GM23248 (cell line): ENCODE data around the gene SPON2. TPM values are rescaled to one million over a fixed set of nuclear protein-coding genes. Genes with fewer than 3 reads are reported as not detected.
A peak's percentile ranks its signal among the peaks of the same experiment; 100 is the strongest.

Experiments
- DNase-seq: peaks from one replicate; pipeline ENCODE4 v3.0.0-alpha.2; 2015
- H2AFZ ChIP-seq: fragments of 200-600 bp; sonication (generic); 2 replicates; pipeline ENCODE4 v1.6.1; 2016; ENCODE audit warnings: antibody characterized with exemption
- H3F3A ChIP-seq: fragments of 200-600 bp; sonication (generic); 2 replicates; pipeline ENCODE4 v1.6.1; 2016; ENCODE audit warnings: mild to moderate bottlenecking, antibody characterized with exemption, mixed run types; ENCODE audit not compliant: insufficient read depth
- H3K27ac ChIP-seq: fragments of 200-600 bp; sonication (generic); 2 replicates; pipeline ENCODE4 v1.5.1; 2016; ENCODE audit warnings: mild to moderate bottlenecking
- H3K27me3 ChIP-seq: fragments of 200-600 bp; sonication (generic); replicated peaks from 2 replicates; pipeline ENCODE4 v1.6.1; 2016; ENCODE audit warnings: mild to moderate bottlenecking; ENCODE audit not compliant: insufficient read depth
- H3K36me3 ChIP-seq: fragments of 200-600 bp; sonication (generic); 2 replicates; pipeline ENCODE4 v1.6.1; 2016; ENCODE audit warnings: low read depth, mild to moderate bottlenecking
- H3K4me1 ChIP-seq: fragments of 200-600 bp; sonication (generic); 2 replicates; pipeline ENCODE4 v1.6.1; 2016; ENCODE audit warnings: mild to moderate bottlenecking; ENCODE audit not compliant: insufficient read depth
- H3K4me2 ChIP-seq: fragments of 200-600 bp; sonication (generic); one replicate; pipeline ENCODE4 v1.6.1; 2016; ENCODE audit warnings: mild to moderate bottlenecking; ENCODE audit not compliant: unreplicated experiment
- H3K4me3 ChIP-seq: fragments of 200-600 bp; sonication (generic); 2 replicates; pipeline ENCODE4 v1.5.1; 2016; ENCODE audit warnings: mild to moderate bottlenecking
- H3K79me2 ChIP-seq: fragments of 200-600 bp; sonication (generic); 2 replicates; pipeline ENCODE4 v1.6.1; 2016; ENCODE audit warnings: mild to moderate bottlenecking; ENCODE audit not compliant: insufficient read depth
- H3K9ac ChIP-seq: fragments of 200-600 bp; sonication (generic); 2 replicates; pipeline ENCODE4 v1.6.1; 2016; ENCODE audit warnings: mild to moderate bottlenecking
- H3K9me2 ChIP-seq: fragments of 200-600 bp; sonication (generic); 2 replicates; pipeline ENCODE4 v1.6.1; 2016; ENCODE audit warnings: mixed run types, mild to moderate bottlenecking, moderate library complexity; ENCODE audit not compliant: insufficient read depth
- H3K9me3 ChIP-seq: fragments of 200-600 bp; sonication (generic); one replicate; pipeline ENCODE4 v1.6.1; 2017; ENCODE audit warnings: low read depth
- H4K20me1 ChIP-seq: fragments of 200-600 bp; sonication (generic); 2 replicates; pipeline ENCODE4 v1.6.0; 2016; ENCODE audit not compliant: insufficient read depth
- EZH2 ChIP-seq: fragments of 200-600 bp; sonication (generic); IDR thresholded peaks from 2 replicates; pipeline ENCODE4 v1.6.1; 2018; ENCODE audit warnings: antibody characterized with exemption, mild to moderate bottlenecking; ENCODE audit not compliant: insufficient read depth, poor library complexity, severe bottlenecking
- EZH2phosphoT487 ChIP-seq: fragments of 200-600 bp; sonication (generic); IDR thresholded peaks from 2 replicates; pipeline ENCODE4 v1.6.1; 2018; ENCODE audit warnings: antibody characterized with exemption, moderate library complexity, mild to moderate bottlenecking, low read depth; ENCODE audit not compliant: insufficient read depth
- WGBS, 2 experiments: methylation state at CpG; one replicate each; pipeline ENCODE4 v1.1.6; 2015 to 2017; ENCODE audit warnings: low lambda C conversion rate in 2 of 2, low coverage in 1 of 2; ENCODE audit errors: missing lambda C conversion rate in 2 of 2; 5-methylcytosine and 5-hydroxymethylcytosine counted together
- in situ Hi-C: fragments of 300-500 bp; cut with MboI; formaldehyde crosslinking; loops from 2 replicates; pipeline ENCODE4 v1.15.0; 2020
- polyA plus RNA-seq: library from polyadenylated mRNA; unstranded; fragments of >200 nt; fragmentation: Nextera tagmentation; extraction: Ambion mirVana; gene quantifications from 2 replicates; pipeline ENCODE4 v1.2.1, GENCODE V29; 2016
- total RNA-seq: library from RNA; depleted of rRNA; stranded (reverse); fragments of >200 nt; shearing (Covaris generic); gene quantifications from 2 replicates; pipeline ENCODE4 v1.2.3, GENCODE V29; 2014

The SPON2 gene
- total and polyA plus RNA-seq, 2 experiments from 2014 or later, result 5.7 to 6.2 TPM

DNA sequence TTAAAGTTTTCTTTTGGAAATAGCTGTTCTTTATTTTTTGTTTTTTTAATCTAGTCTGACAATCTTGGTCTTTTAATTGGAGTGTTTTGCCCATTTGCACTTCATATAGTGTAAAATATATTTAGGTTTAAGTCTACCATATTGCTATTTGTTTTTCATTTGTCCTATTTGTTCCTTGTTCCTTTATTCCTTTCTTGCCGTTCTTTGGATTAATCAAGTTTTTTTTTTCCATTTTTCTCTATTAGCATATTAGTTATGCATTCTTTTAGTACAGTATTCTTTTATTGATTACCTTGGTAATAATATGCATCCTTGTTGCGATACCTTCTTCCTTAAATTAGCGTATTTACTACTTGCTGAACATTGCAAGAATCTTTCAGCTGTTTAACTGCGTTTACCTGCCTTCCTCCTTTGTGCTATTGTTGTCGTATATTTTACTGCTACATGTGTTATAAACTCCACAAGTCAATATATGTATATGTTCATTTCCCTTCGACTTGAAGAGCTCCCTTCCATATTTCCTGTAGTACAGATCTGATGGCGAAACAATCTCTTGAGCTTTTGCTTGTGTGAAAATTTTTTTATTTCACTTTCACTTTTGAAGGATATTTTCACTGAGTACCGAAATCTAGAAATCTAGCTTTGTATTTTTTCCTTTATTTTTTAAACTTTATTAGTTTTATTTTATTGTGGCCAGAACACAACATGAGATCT lies 35.2 kb downstream of the SPON2 start:
- no peak overlapping the region for H3K4me2 ChIP-seq
- no peaks in the 10 kb centered on the region for H4K20me1 ChIP-seq
- H3K36me3 ChIP-seq, result no peaks in the 10 kb centered on the region
- no peaks in the 10 kb centered on the region for H3F3A ChIP-seq
- in situ Hi-C loops, result no loop called here
- no peaks in the 10 kb centered on the region for H3K9me3 ChIP-seq
- WGBS, 2 experiments, result 89 to 91% methylated on average over 8 of the region's 8 CpGs
- H3K4me1 ChIP-seq, result no peaks in the 10 kb centered on the region
- no peak overlapping the region for H2AFZ ChIP-seq
- no peaks in the 10 kb centered on the region for H3K79me2 ChIP-seq
- H3K9ac ChIP-seq, result no peak overlapping the region
- no peaks in the 10 kb centered on the region for H3K9me2 ChIP-seq
- H3K4me3 ChIP-seq, result no peak overlapping the region
- TF ChIP-seq EZH2, result no peak
- no peak for TF ChIP-seq EZH2phosphoT487
- H3K27ac ChIP-seq, result no peak overlapping the region
- peaks cover 18% of the 10 kb centered on the region for H3K27me3 ChIP-seq
- DNase-seq, result no peak

DNA sequence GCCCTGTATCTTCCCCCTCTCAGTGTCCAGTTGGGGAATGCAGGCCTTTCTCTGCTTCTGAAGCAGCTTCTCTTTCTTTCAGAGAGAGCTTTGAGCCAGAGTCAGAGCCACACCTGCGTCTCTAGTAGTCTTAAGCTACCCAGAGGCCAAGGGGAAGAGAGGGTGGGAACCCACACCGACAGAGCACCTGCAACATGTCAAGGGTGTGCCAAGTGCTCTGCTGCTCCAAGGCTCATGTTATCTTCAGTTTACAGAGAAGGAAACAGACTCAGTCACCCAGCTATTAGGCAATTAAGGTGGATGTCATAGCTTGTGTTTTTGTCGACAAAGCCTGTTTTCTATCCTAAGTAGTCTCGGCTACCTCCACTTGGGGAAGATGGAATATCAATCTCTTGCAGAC lies 36.3 kb downstream of the SPON2 start:
- Histone ChIP-seq H3K27me3 (peaks cover 10% of the 10 kb centered on the region; the same call in 1 of the 2 replicates), H3F3A (no peaks in the 10 kb centered on the region), H3K9me3 (no peaks in the 10 kb centered on the region), H3K4me2 (no peak overlapping the region), H3K9ac (no peak overlapping the region), H2AFZ (no peak overlapping the region), H4K20me1 (no peaks in the 10 kb centered on the region), H3K36me3 (no peaks in the 10 kb centered on the region), H3K4me3 (no peak overlapping the region), H3K4me1 (no peaks in the 10 kb centered on the region), H3K27ac (no peak overlapping the region), H3K9me2 (no peaks in the 10 kb centered on the region), H3K79me2 (no peaks in the 10 kb centered on the region)
- WGBS, 2 experiments, result 85 to 86% methylated on average over 4 of the region's 4 CpGs
- no peak for TF ChIP-seq EZH2
- no peak for TF ChIP-seq EZH2phosphoT487
- DNase-seq, result no peak
- in situ Hi-C loops, result no loop called here

DNA sequence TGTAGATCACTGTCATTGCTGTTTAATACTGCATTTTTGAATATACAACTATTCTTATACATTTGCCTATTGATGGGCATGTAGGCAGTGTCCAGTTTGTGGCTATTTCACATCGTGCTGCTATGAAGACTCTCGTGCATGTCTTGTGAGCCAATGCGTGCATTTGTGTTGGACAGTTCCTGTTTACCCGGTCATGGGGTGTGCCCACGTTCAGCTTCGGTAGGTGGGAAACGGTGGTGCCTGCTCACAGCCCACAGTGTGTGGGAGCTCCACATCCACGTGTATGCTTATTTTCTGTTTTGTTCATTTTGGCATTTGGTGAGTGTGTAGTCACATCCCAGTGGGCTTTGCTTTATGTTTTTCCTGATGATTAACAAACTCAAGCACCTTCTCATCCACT lies 39.4 kb downstream of the SPON2 start:
- in situ Hi-C loops, result no loop called here

DNA sequence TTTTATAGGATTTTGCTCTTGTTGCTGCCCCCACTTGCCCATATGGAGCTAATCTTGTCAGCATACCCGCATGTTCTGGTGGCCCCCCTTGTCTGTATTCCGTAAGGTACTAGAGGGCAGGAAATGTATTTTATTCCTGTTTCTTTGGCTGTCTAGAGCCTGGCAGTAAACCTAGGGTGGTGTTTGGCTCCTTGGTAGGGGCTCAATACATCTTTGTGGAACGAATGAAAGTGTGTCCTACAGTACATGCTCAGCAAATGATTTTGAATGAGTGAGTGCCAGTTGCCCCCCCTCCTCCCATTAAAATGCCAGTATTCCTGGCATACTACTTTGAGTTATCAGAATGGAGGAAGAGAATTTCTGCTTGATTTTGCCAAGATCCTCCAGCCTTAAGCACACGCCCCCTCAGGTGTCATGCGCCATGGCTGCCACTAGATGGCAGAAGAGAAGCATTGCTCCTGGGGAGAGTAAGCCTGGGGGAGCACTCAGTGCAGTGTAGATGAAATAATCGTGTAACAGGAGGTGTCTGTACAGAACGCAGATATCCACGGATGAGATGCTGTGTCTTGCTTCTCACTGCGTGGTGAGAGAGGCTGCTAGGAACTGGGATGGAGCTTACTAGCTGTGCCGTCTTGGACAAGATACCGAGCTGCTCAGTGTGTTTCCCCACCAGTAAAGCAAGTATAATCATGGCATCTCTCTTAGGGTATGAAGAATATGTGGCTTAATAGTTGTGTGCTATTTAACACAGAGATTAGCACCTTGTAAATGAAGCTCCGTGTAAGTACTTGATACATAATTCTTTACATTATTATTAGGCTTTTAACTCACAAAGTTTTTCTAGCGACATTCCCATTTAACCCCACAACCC lies 41.8 kb downstream of the SPON2 start:
- Histone ChIP-seq H3K4me3 (no peak overlapping the region), H3K4me1 (0 out of 2 replicates have a peak, but pooled peaks cover 3% of the 10 kb centered on the region), H3K9me2 (no peaks in the 10 kb centered on the region), H4K20me1 (no peaks in the 10 kb centered on the region), H3K27me3 (no peaks in the 10 kb centered on the region), H3F3A (no peaks in the 10 kb centered on the region), H3K9ac (no peak overlapping the region), H3K27ac (no peak overlapping the region), H3K79me2 (no peaks in the 10 kb centered on the region), H2AFZ (no peak overlapping the region), H3K36me3 (no peaks in the 10 kb centered on the region), H3K9me3 (no peaks in the 10 kb centered on the region), H3K4me2 (no peak overlapping the region)
- WGBS, 2 experiments, result 13 to 16% methylated on average over 13 of the region's 13 CpGs
- in situ Hi-C loops, result no loop called here
- DNase-seq, result peak; percentile 75
- TF ChIP-seq EZH2phosphoT487, result no peak
- no peak for TF ChIP-seq EZH2

More for the DNA sequence above, 39.4 kb downstream of the SPON2 start:
- Histone ChIP-seq H3K4me3 (no peak overlapping the region), H3K4me1 (no peaks in the 10 kb centered on the region), H2AFZ (no peak overlapping the region), H3K79me2 (no peaks in the 10 kb centered on the region), H3F3A (no peaks in the 10 kb centered on the region), H3K27ac (no peak overlapping the region), H3K27me3 (no peaks in the 10 kb centered on the region), H3K9me2 (no peaks in the 10 kb centered on the region), H3K9me3 (no peaks in the 10 kb centered on the region), H3K4me2 (no peak overlapping the region), H4K20me1 (no peaks in the 10 kb centered on the region), H3K36me3 (no peaks in the 10 kb centered on the region), H3K9ac (no peak overlapping the region)
- 56 to 64% methylated on average over 8 of the region's 8 CpGs for WGBS, 2 experiments
- TF ChIP-seq EZH2, result no peak
- no peak for TF ChIP-seq EZH2phosphoT487
- no peak for DNase-seq
